ENCODE results near the gene CLMN. TPM values are rescaled to one million over a fixed set of nuclear protein-coding genes. Genes with fewer than 3 reads are reported as not detected.

The CLMN gene
- total RNA-seq, 1 donor from 2014 or later, result 6.3 TPM

GRCh38 chr14:95210699-95211098 lies 109.0 kb downstream of the CLMN start:
- no peak overlapping the region for H3K27ac ChIP-seq
- TF ChIP-seq EZH2phosphoT487 (IDR thresholded peaks at IDR 0.05), result no peak
- TF ChIP-seq, protein P1, sequence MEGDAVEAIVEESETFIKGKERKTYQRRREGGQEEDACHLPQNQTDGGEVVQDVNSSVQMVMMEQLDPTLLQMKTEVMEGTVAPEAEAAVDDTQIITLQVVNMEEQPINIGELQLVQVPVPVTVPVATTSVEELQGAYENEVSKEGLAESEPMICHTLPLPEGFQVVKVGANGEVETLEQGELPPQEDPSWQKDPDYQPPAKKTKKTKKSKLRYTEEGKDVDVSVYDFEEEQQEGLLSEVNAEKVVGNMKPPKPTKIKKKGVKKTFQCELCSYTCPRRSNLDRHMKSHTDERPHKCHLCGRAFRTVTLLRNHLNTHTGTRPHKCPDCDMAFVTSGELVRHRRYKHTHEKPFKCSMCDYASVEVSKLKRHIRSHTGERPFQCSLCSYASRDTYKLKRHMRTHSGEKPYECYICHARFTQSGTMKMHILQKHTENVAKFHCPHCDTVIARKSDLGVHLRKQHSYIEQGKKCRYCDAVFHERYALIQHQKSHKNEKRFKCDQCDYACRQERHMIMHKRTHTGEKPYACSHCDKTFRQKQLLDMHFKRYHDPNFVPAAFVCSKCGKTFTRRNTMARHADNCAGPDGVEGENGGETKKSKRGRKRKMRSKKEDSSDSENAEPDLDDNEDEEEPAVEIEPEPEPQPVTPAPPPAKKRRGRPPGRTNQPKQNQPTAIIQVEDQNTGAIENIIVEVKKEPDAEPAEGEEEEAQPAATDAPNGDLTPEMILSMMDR (IDR thresholded peaks at IDR 0.05), result no peak
- no peak for TF ChIP-seq EZH2 (IDR thresholded peaks at IDR 0.05)
- no peak for DNase-seq (ENCODE audit: low spot score)

GRCh38 chr14:95208598-95208997 lies 111.1 kb downstream of the CLMN start:
- Histone ChIP-seq H4K20me1 (ENCODE audit: low read depth) (no peaks in the 10 kb centered on the region), H3K27ac (no peak overlapping the region), H3K36me3 (no peaks in the 10 kb centered on the region), H3F3A (ENCODE audit: low read depth) (no peaks in the 10 kb centered on the region), H3K9ac (no peak overlapping the region), H3K79me2 (ENCODE audit: low read depth) (no peaks in the 10 kb centered on the region), H3K4me2 (no peak overlapping the region), H3K4me1 (no peaks in the 10 kb centered on the region), H2AFZ (replicated peaks) (no peak overlapping the region), H3K9me3 (ENCODE audit: low read depth) (no peaks in the 10 kb centered on the region), H3K4me3 (no peak overlapping the region), H3K27me3 (no peaks in the 10 kb centered on the region)
- no peak for TF ChIP-seq EZH2 (IDR thresholded peaks at IDR 0.05)
- TF ChIP-seq, protein P1 (IDR thresholded peaks at IDR 0.05), result no peak
- TF ChIP-seq EZH2phosphoT487 (IDR thresholded peaks at IDR 0.05), result no peak
- Mint-ChIP-seq H3K4me1 (peaks cover 3% of the 10 kb centered on the region), H3K4me3 (no peak overlapping the region), H3K27me3 (ENCODE audit: insufficient read depth, low read depth) (no peaks in the 10 kb centered on the region), H3K36me3 (peaks cover 15% of the 10 kb centered on the region), H3K27ac (no peak overlapping the region), H3K9me3 (peaks cover 12% of the 10 kb centered on the region)
- no peak for DNase-seq (ENCODE audit: low spot score)

More at GRCh38 chr14:95210699-95211098, 109.0 kb downstream of the CLMN start:
- no peak overlapping the region for H3K4me3 ChIP-seq
- Mint-ChIP-seq H3K27me3 (ENCODE audit: insufficient read depth, low read depth) (no peaks in the 10 kb centered on the region), H3K4me1 (peaks cover 8% of the 10 kb centered on the region), H3K4me3 (no peak overlapping the region), H3K9me3 (peaks cover 3% of the 10 kb centered on the region), H3K27ac (no peak overlapping the region), H3K36me3 (peaks cover 2% of the 10 kb centered on the region)
- H3K9me3 ChIP-seq (ENCODE audit: low read depth), result no peaks in the 10 kb centered on the region
- no peak overlapping the region for H2AFZ ChIP-seq (replicated peaks)
- H3K36me3 ChIP-seq, result no peaks in the 10 kb centered on the region
- H3K27me3 ChIP-seq, result no peaks in the 10 kb centered on the region
- no peaks in the 10 kb centered on the region for H3F3A ChIP-seq (ENCODE audit: low read depth)
- H4K20me1 ChIP-seq (ENCODE audit: low read depth), result no peaks in the 10 kb centered on the region
- H3K79me2 ChIP-seq (ENCODE audit: low read depth), result no peaks in the 10 kb centered on the region
- H3K4me1 ChIP-seq, result no peaks in the 10 kb centered on the region
- H3K4me2 ChIP-seq, result no peak overlapping the region
- H3K9ac ChIP-seq, result no peak overlapping the region

DNA sequence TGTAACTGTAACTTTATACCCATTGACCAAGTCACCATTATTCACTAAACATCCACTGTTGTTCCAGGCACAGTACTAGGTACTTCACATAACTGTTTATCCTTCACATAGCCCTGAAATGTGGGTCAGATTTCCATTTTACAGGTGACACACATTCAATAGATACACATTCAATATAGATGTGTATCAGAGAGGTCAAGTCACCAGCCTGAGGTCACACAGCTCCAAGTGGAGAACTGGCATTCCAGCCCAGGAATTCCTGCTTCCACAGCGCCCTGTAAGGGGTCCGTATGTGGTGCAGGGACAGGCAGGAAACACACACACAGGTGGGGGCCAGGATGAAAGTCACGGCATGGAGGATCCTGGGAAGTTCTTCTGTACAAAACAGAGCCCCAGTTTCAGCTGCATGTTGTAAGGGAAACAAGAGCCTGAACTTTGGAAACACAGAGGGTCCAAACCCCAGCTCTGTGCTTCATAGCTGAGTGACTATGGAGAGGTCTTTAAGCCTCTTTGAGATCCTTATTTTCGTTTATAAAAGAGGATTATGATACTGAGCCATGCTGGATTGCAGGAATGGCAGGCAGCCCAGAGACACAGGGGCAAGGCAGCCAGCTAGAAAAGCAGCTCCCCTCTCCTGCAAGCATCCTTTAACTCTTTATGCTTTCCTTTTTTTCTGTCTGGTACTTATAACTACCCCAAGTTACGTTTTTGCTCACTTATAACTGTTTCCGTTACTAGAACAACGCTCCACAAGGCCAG lies 112.1 kb downstream of the CLMN start:
- H3K27ac Mint-ChIP-seq, result no peak overlapping the region
- no peak for TF ChIP-seq EZH2 (IDR thresholded peaks at IDR 0.05)
- TF ChIP-seq, protein P1 (IDR thresholded peaks at IDR 0.05), result no peak
- TF ChIP-seq EZH2phosphoT487 (IDR thresholded peaks at IDR 0.05), result no peak
- Histone ChIP-seq H4K20me1 (ENCODE audit: low read depth) (no peaks in the 10 kb centered on the region), H3K36me3 (no peaks in the 10 kb centered on the region), H3K4me1 (no peaks in the 10 kb centered on the region), H3K79me2 (ENCODE audit: low read depth) (no peaks in the 10 kb centered on the region), H3K9ac (no peak overlapping the region), H3K27me3 (no peaks in the 10 kb centered on the region), H3K4me2 (no peak overlapping the region), H3F3A (ENCODE audit: low read depth) (no peaks in the 10 kb centered on the region), H2AFZ (replicated peaks) (no peak overlapping the region), H3K27ac (no peak overlapping the region), H3K9me3 (ENCODE audit: low read depth) (no peaks in the 10 kb centered on the region), H3K4me3 (no peak overlapping the region)
- DNase-seq (ENCODE audit: low spot score), result no peak
- no peaks in the 10 kb centered on the region for H3K27me3 Mint-ChIP-seq (ENCODE audit: insufficient read depth, low read depth)
- H3K4me1 Mint-ChIP-seq, result peaks cover 3% of the 10 kb centered on the region
- no peak overlapping the region for H3K4me3 Mint-ChIP-seq
- peaks cover 18% of the 10 kb centered on the region for H3K36me3 Mint-ChIP-seq
- H3K9me3 Mint-ChIP-seq, result peaks cover 11% of the 10 kb centered on the region

All from neural progenitor cell (in vitro differentiated cells).